Neutrophil (primary cell): ENCODE results near the gene RGS19.

ENCODE experiments used
- H3K27ac ChIP-seq: fragments of 200-600 bp; sonication (generic); 2 replicates; pipeline ENCODE4 v1.5.1; 2016; ENCODE audit warnings: mild to moderate bottlenecking, moderate library complexity
- H3K27me3 ChIP-seq: fragments of 200-600 bp; sonication (generic); 2 replicates; pipeline ENCODE4 v1.6.0; 2016; ENCODE audit warnings: mild to moderate bottlenecking
- H3K36me3 ChIP-seq: fragments of 200-600 bp; sonication (generic); 2 replicates; pipeline ENCODE4 v1.5.1; 2017
- H3K4me1 ChIP-seq, 2 experiments: fragments of 200-600 bp in 1 of 2; sonication (generic) in 1 of 2; 1 replicate in 1 of 2; 2 replicates in 1 of 2; pipeline versions ENCODE4 v1.5.1 to v1.6.1; 2013 to 2016; ENCODE audit warnings: low read depth in 1 of 2, low read length in 1 of 2, mild to moderate bottlenecking in 1 of 2, moderate library complexity in 1 of 2; ENCODE audit not compliant: control insufficient read depth in 1 of 2, insufficient read depth in 1 of 2
- H3K4me3 ChIP-seq, 2 experiments: fragments of 200-600 bp in 1 of 2; sonication (generic) in 1 of 2; 1 replicate in 1 of 2; 2 replicates in 1 of 2; pipeline ENCODE4 v1.5.1; 2013 to 2016; ENCODE audit warnings: low read depth in 1 of 2, low read length in 1 of 2, mild to moderate bottlenecking in 1 of 2, moderate library complexity in 1 of 2
- H3K9me3 ChIP-seq: fragments of 200-600 bp; sonication (generic); 2 replicates; pipeline ENCODE4 v1.5.1; 2016
- TF ChIP-seq, protein P1 (sequence below): fragments of 200-600 bp; sonication (generic); IDR thresholded peaks from 2 replicates; pipeline ENCODE4 v1.5.1; 2016; ENCODE audit warnings: antibody characterized with exemption

RGS19 gene

GRCh38 chr20:64032706-64033624 is 46.4 kb downstream of the RGS19 start:
- Histone ChIP-seq H3K27ac (no peak overlapping the region), H3K4me3 (no peak overlapping the region), H3K27me3 (peaks cover 24% of the 10 kb centered on the region), H3K9me3 (no peaks in the 10 kb centered on the region), H3K4me1 (peaks cover 0 to 7% of the 10 kb centered on the region in 2 experiments), H3K36me3 (peaks cover 78% of the 10 kb centered on the region)
- TF ChIP-seq, protein P1, sequence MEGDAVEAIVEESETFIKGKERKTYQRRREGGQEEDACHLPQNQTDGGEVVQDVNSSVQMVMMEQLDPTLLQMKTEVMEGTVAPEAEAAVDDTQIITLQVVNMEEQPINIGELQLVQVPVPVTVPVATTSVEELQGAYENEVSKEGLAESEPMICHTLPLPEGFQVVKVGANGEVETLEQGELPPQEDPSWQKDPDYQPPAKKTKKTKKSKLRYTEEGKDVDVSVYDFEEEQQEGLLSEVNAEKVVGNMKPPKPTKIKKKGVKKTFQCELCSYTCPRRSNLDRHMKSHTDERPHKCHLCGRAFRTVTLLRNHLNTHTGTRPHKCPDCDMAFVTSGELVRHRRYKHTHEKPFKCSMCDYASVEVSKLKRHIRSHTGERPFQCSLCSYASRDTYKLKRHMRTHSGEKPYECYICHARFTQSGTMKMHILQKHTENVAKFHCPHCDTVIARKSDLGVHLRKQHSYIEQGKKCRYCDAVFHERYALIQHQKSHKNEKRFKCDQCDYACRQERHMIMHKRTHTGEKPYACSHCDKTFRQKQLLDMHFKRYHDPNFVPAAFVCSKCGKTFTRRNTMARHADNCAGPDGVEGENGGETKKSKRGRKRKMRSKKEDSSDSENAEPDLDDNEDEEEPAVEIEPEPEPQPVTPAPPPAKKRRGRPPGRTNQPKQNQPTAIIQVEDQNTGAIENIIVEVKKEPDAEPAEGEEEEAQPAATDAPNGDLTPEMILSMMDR = no peak

GRCh38 chr20:64031822-64032314 is 47.5 kb downstream of the RGS19 start:
- no peak overlapping the region for H3K4me3 ChIP-seq
- H3K27ac ChIP-seq = no peak overlapping the region
- peaks cover 13% of the 10 kb centered on the region for H3K27me3 ChIP-seq

DNA sequence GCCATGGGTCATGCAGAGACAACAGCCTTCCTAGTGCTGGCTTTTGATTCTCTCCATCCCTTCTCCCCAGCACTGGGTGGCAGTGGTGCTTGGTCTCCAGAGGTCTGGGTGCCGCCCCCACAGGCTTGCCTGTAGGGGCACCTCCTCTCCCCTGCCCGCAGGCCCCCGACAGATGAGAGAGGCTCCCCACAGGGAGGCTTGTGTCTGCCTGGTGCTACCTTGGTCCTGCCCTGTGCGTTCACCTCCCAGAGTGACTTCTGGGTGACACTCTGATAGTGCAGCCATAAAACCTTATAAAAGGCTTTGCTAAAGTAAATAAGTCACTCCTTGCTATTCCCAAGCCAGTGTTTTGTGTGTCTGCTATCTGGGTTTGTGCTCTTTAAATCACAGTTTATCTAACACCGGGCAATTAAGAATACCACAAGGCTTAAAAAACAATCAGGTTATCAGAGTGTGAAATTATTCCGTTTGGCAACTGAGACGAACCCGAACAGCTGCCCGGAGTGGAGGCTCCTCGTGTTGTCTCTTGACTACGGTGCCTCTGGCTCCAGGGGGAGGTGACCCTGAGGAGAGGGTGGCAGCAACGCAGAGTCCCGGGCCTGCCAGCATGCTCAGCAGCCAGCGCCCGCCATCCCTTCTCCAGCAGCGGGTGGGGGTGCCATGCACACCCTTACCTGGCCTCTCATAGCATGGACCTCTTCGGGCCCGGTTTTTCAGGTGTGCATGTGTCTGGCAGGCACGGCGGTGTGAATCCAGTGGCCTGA is 48.8 kb downstream of the RGS19 start:
- Histone ChIP-seq H3K36me3 (peaks cover 100% of the 10 kb centered on the region), H3K4me1 (no peaks in the 10 kb centered on the region), H3K4me3 (no peak overlapping the region), H3K27ac (no peak overlapping the region), H3K9me3 (no peaks in the 10 kb centered on the region), H3K27me3 (no peaks in the 10 kb centered on the region)
- TF ChIP-seq, protein P1 = no peak

More at GRCh38 chr20:64031822-64032314, 47.5 kb downstream of the RGS19 start:
- H3K9me3 ChIP-seq = no peaks in the 10 kb centered on the region
- TF ChIP-seq, protein P1 = no peak
- H3K36me3 ChIP-seq = peaks cover 89% of the 10 kb centered on the region
- no peaks in the 10 kb centered on the region for H3K4me1 ChIP-seq

DNA sequence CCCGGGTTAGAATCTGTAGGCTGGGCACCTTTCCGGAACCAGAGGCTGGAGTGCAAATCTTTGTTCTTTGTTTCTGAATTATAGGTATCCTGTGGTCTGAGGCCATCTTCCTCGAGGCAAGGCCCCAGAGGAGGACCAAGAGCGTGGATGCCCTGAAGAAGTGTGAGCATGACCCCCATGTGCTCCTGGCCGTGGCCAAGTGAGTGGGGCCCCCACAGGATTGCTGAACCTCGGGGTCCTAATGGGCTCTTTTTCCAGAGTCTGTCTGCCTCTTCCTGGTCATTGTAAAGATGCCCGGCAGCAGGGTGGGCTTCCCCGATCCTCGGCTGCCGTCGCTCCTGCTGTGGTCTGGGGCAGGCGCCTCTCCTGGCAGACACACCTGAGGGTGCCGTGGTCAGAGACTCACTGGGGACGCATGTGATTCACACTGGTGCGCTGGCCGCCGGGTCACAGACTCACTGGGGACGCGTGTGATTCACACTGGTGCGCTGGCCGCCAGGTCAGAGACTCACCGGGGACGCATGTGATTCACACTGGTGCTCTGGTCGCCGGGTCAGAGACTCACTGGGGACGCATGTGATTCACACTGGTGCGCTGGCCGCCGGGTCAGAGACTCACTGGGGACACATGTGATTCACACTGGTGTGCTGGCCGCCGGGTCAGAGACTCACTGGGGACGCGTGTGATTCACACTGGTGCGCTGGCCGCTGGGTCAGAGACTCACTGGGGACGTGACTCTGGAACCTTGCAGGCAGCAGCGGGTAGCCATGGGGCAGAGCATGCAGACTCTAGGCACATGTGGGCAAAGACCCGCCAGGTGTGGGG is 49.8 kb downstream of the RGS19 start:
- no peaks in the 10 kb centered on the region for H3K4me1 ChIP-seq
- H3K27me3 ChIP-seq = no peaks in the 10 kb centered on the region
- H3K27ac ChIP-seq = no peak overlapping the region
- TF ChIP-seq, protein P1 = no peak
- peaks cover 100% of the 10 kb centered on the region for H3K36me3 ChIP-seq
- no peak overlapping the region for H3K4me3 ChIP-seq
- H3K9me3 ChIP-seq = no peaks in the 10 kb centered on the region
